ENCODE results near the gene BCL2L1. TPM values are rescaled to one million over a fixed set of nuclear protein-coding genes. Genes with fewer than 3 reads are reported as not detected.

BCL2L1 gene
- total and polyA plus RNA-seq, 2 donors (not counting 1 experiment from before 2014, with no cell fraction given) = 61.8 to 77.1 TPM

- Histone ChIP-seq H3K4me2 (ENCODE audit: extremely low read depth, insufficient read depth, low read length) (no peak overlapping the region), H3K9me3 (ENCODE audit: control insufficient read depth, insufficient read depth, low read depth, low read length) (no peaks in the 10 kb centered on the region), H3K27me3 (ENCODE audit: control insufficient read depth, insufficient read depth, low read length) (peaks cover 8% of the 10 kb centered on the region), H3K4me3 (replicated peaks in 1 of 4; ENCODE audit: control extremely low read depth in 1 of 4, insufficient read depth in 1 of 4, low read depth in 3 of 4, low read length in 4 of 4) (no peak overlapping the region), H3K36me3 (ENCODE audit: control insufficient read depth, insufficient read depth, low read length) (no peaks in the 10 kb centered on the region), H3K27ac (ENCODE audit: insufficient read depth, low read length) (no peak overlapping the region), H3K79me2 (ENCODE audit: control insufficient read depth, insufficient read depth, low read length) (no peaks in the 10 kb centered on the region), H2AFZ (ENCODE audit: low read length) (no peak overlapping the region), H3K4me1 (ENCODE audit: control insufficient read depth, extremely low read depth, insufficient read depth, low read length) (peaks cover 2% of the 10 kb centered on the region), H3K9ac (ENCODE audit: insufficient read depth, low read length) (no peak overlapping the region), H4K20me1 (ENCODE audit: control insufficient read depth, extremely low read depth, insufficient read depth, low read length) (no peaks in the 10 kb centered on the region)
- no peak for DNase-seq (ENCODE audit: low read depth in 2 of 2)
- no peak for TF ChIP-seq EZH2 (IDR thresholded peaks at IDR 0.05; ENCODE audit: low read length, missing control alignments)
- no peak for TF ChIP-seq CTCF (conservative IDR thresholded peaks at IDR 0.05 in 1 of 2, IDR thresholded peaks at IDR 0.05 in 1 of 2; ENCODE audit: low read depth in 1 of 2, low read length in 2 of 2)
These were observed 82.4 kb downstream of the BCL2L1 start for GRCh38 chr20:31640259-31640658.

GRCh38 chr20:31638816-31639215 is 83.9 kb downstream of the BCL2L1 start:
- Histone ChIP-seq H3K79me2 (ENCODE audit: control insufficient read depth, insufficient read depth, low read length) (no peaks in the 10 kb centered on the region), H3K36me3 (ENCODE audit: control insufficient read depth, insufficient read depth, low read length) (no peaks in the 10 kb centered on the region), H3K4me3 (replicated peaks in 1 of 4; ENCODE audit: control extremely low read depth in 1 of 4, insufficient read depth in 1 of 4, low read depth in 3 of 4, low read length in 4 of 4) (no peak overlapping the region), H3K27me3 (ENCODE audit: control insufficient read depth, insufficient read depth, low read length) (peaks cover 8% of the 10 kb centered on the region), H3K9me3 (ENCODE audit: control insufficient read depth, insufficient read depth, low read depth, low read length) (no peaks in the 10 kb centered on the region), H3K27ac (ENCODE audit: insufficient read depth, low read length) (no peak overlapping the region), H3K9ac (ENCODE audit: insufficient read depth, low read length) (no peak overlapping the region), H3K4me1 (ENCODE audit: control insufficient read depth, extremely low read depth, insufficient read depth, low read length) (no peaks in the 10 kb centered on the region), H2AFZ (ENCODE audit: low read length) (no peak overlapping the region), H4K20me1 (ENCODE audit: control insufficient read depth, extremely low read depth, insufficient read depth, low read length) (no peaks in the 10 kb centered on the region), H3K4me2 (ENCODE audit: extremely low read depth, insufficient read depth, low read length) (no peak overlapping the region)
- no peak for DNase-seq (ENCODE audit: low read depth in 2 of 2)
- TF ChIP-seq EZH2 (IDR thresholded peaks at IDR 0.05; ENCODE audit: low read length, missing control alignments) (no peak), CTCF (conservative IDR thresholded peaks at IDR 0.05 in 1 of 2, IDR thresholded peaks at IDR 0.05 in 1 of 2; ENCODE audit: low read depth in 1 of 2, low read length in 2 of 2) (no peak)

GRCh38 chr20:31638317-31638716 is 84.4 kb downstream of the BCL2L1 start:
- peaks cover under 1% of the 10 kb centered on the region for H3K4me1 ChIP-seq (ENCODE audit: control insufficient read depth, extremely low read depth, insufficient read depth, low read length)
- H3K27me3 ChIP-seq (ENCODE audit: control insufficient read depth, insufficient read depth, low read length) = peaks cover 8% of the 10 kb centered on the region
- no peak overlapping the region for H3K9ac ChIP-seq (ENCODE audit: insufficient read depth, low read length)
- H3K36me3 ChIP-seq (ENCODE audit: control insufficient read depth, insufficient read depth, low read length) = no peaks in the 10 kb centered on the region
- H4K20me1 ChIP-seq (ENCODE audit: control insufficient read depth, extremely low read depth, insufficient read depth, low read length) = no peaks in the 10 kb centered on the region
- H2AFZ ChIP-seq (ENCODE audit: low read length) = no peak overlapping the region
- H3K79me2 ChIP-seq (ENCODE audit: control insufficient read depth, insufficient read depth, low read length) = no peaks in the 10 kb centered on the region
- no peak overlapping the region for H3K27ac ChIP-seq (ENCODE audit: insufficient read depth, low read length)
- no peak for DNase-seq (ENCODE audit: low read depth in 2 of 2)
- H3K9me3 ChIP-seq (ENCODE audit: control insufficient read depth, insufficient read depth, low read depth, low read length) = no peaks in the 10 kb centered on the region
- H3K4me2 ChIP-seq (ENCODE audit: extremely low read depth, insufficient read depth, low read length) = no peak overlapping the region
- TF ChIP-seq CTCF (conservative IDR thresholded peaks at IDR 0.05 in 1 of 2, IDR thresholded peaks at IDR 0.05 in 1 of 2; ENCODE audit: low read depth in 1 of 2, low read length in 2 of 2) = no peak
- TF ChIP-seq EZH2 (IDR thresholded peaks at IDR 0.05; ENCODE audit: low read length, missing control alignments) = no peak
- H3K4me3 ChIP-seq (replicated peaks in 1 of 4; ENCODE audit: control extremely low read depth in 1 of 4, insufficient read depth in 1 of 4, low read depth in 3 of 4, low read length in 4 of 4) = no peak overlapping the region
